NCI-H2227 treated with DMSO at 0.1 percent for 48 hours (cell line): Measurements from ENCODE around the gene ZNF335.
A peak's percentile ranks its signal among the peaks of the same experiment; 100 is the strongest.
"Not testable (repeated sequence)": the region's sequence is repeated elsewhere in the genome, so short reads cannot be mapped to it uniquely, and the experiment has no call there.

Experiments used
- DNase-seq: peaks from one replicate; lab custom pipeline; 2025; lab: John Stamatoyannopoulos, UW

ZNF335 gene

DNA sequence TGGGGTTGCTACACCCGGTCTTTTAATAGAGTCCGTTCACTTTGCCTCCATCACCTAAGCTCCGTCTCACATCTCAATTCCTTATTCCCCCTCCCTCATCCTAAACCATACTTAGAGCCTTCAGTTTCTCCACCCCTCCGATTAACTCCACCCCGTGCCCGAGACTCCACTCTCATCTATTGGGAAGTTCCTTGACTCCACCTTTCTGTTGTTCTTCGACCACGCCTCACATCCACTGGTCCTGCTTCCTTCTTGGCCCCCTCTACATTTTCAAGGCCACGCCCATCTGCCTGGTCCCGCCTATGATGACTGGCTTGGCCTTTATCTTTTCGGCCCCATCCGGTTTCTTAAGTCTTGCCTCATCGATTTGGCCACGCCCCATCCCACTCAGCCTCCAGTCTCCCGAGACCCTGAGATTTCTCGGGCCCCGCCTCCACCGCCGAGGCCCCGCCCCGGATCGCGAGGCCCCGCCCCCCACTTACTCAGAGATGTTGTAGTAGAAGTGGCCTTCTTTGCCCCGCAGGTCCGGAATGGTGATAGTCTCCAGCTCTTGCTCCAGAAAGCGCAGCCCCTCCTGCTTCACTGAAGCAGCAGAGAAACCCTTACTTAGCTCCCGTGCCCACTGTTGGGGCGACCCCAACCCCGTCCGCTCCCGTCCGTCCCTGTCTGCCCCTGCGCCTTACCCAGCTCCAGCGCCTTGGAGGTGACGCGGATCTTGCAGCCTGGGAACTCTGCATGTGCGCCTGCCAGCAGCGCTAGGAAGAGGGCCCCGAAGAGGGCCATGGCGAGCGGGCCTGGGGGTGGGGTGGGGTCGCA, 61.1 kb downstream of the ZNF335 start:
- peak; percentile 99 for DNase-seq

DNA sequence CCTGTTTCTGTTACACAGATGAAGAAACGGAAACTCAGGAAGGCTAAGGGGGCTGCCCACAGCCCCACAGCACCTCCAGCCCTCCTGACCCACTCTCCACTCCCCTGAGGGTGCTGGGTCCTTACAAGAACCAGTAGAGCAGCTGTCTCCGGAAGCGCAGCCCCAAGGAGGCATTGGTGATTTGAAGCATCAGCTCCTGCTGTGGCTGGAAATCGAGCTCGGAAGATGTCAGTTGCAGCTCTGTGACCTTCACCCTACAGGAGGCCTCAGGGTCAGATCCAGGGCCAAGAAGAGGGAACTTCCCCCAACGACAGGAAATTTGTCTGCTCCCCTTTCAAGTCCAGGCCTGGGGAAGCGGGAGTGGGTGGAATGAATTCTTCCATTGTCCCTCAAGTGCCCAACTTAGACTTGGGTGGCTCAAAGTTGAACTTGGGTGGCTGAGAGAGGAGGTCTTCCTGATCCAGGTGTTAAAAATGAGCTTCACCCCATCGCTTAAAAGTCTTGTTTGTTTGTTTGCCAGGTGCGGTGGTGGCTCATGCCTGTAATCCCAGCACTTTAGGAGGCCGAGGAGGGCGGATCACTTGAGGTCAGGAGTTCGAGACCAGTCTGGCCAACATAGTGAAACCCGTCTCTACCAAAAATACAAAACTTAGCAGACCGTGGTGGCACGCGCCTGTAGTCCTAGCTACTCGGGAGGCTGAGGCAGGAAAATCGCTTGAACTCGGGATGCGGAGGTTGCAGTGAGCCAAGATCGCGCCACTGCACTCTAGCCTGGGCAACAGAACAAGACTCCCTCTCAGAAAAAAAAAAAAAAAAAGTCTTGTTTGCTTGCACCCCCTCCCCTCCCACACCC, 62.0 kb downstream of the ZNF335 start:
- DNase-seq = no peak

DNA sequence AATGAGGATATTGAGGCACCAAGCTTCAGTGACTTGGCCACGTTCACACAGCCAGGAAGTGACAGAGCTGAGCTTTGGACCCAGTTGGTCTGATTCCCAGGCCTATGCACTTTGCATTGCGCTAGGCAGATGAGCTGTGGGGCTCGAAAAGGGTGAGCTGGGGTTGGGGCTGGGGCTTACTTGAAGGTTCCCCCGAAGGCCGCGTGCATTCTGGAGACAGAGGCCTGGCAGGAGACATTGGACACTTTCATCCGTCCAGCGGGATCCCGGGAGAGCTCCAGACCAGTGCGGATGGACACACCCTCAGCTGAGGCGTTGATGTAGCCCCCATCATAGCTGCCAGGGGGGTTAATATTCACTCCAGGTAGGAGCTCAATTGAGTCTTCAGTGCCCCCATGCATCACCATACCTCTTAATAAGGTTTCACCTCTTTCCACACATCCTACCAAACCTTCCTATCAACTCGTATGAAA, 62.6 kb downstream of the ZNF335 start:
- no peak for DNase-seq

DNA sequence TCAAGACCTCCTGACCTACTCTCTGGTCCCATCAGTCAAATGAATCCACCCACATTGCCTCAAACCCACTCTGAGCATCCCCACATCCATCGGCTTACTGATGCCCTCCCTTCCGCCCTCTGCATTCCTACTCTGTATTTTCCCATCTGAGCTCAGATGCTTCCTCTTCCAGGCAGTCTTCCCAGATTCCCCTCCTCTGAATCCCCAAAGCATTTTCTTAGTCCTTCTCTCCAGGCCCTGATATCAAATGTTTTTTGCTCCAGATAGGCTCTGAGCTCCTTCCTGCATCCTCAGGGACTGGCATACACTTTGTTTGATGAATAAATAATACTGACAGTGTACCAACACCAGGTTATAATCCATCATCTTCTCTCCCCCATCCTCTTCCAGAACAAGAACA, 63.9 kb downstream of the ZNF335 start:
- DNase-seq = no peak

DNA sequence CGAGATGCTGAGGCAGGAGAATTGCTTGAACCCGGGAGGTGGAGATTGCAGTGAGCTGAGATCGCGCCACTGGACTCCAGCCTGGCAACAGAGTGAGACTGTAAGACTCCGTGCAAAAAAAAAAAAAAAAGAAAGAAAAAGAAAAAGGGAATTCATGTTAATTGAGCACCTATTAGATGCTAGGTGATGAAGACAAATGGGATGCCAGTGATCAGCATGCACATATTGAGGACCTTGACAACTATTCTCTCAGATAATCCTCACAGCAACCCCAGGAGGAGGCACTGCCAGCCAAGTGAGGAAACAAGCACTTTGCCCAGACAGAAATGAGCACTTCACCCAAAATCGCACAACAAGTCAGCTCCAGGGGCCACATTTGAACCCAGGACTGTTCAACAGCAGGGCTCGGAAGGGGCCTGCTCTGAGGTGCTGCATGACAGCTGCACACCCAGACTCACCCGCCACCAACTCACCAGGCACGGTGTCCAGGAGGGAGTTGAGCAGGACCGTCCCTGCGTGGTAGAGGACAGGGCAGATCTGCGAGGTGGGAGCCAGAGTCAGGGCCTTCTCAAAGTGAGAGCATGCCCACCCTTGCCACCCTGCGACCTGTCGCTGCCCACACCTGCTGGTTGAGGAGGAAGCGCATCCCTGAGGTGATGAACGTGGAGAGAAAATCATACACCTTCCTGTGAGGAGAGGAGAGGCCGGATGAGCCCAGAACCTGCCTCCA, 64.6 kb downstream of the ZNF335 start:
- DNase-seq = no peak

DNA sequence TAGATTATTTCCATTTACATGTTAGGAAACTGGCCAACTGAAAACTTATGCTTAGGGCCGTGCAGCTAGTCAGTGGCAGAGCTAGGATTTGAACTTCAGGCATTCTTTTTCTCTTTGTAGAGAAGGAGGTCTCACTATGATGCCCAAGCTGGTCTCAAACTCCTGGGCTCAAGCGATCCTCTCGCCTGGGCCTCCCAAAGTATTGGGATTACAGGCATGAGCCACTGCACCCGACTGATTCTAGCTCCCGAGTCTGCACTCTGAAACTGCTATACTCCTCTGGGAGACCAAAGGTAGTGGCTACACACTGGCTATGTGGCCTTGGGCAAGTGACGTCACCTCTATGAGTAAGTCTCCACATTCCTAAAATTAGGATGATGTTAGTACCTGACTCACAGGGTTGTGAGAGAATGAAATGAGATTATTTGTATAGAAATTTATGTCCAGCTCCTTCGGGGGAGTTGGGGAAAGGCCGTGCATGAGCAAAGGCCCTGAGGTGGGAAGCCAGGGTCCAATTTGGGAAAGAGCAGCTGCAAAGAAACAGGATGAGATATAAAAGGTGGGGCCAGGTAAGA, 66.4 kb downstream of the ZNF335 start:
- DNase-seq = no peak

DNA sequence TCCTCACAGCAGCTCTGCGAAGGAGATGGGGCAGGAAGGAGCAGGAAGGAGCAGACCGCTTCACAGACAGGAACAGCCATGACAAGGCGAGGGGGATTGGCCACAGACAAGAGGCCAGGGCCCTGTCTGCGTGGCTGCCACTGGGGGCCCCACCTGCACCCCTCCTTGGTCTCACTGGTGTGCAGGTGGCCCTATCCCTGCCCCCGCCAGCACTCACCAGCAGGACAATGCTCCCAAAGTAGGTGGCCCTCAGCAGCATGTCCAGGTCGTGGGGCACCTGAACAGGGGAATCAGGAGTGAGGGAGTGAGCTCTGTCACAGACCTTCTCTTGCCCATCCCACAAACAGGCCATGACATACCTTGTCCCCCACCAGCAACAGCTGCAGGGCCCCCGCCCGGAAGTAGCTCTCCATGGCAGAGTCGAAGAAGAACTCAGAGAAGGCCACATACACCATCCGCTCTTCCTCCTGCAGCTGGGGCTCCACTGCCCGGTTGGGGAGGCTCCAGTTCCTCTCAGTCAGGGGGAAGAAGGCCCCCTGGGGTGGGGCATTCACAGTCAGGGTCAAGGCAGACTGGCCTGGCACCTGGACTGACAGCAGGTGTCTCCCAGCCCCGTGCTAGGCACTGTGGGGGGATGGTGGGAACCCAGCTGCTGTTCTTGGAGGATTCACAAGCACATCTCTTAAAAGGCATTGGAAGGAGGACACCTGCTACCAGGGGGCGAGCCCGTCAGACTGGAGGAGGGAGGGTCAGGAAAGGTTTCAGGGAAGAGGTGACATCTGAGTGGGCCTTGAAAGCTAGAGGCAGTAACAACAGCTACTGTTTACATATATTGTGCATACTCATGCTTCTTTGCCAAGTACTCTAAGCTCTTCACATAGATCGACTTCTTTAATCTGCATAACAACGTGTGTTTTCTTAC, 67.2 kb downstream of the ZNF335 start:
- DNase-seq = no peak

DNA sequence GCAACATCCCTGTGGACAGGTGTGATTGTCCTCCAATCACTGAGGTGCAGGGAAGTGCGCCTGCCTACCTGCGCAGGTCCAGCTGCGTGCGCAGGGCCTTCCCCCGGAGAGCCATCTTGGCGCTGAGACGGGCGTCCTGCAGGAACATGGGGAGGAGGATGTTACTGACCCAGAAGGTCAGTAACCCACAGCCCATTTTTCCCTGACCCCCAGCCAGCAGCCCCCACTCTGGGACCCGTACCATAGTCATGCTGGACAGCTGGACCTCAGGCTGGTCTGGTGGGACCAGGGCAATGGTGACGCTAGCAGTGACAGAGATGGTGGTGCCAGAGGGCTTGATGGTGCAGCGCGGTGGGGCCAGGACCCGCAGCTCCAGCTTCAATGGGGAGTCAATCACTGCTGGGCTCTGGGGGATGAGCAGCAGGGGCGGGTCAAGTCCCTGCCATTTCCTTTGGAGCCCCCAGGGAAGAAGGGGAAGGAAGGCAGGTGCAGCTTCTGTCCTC, 69.8 kb downstream of the ZNF335 start:
- DNase-seq = no peak

DNA sequence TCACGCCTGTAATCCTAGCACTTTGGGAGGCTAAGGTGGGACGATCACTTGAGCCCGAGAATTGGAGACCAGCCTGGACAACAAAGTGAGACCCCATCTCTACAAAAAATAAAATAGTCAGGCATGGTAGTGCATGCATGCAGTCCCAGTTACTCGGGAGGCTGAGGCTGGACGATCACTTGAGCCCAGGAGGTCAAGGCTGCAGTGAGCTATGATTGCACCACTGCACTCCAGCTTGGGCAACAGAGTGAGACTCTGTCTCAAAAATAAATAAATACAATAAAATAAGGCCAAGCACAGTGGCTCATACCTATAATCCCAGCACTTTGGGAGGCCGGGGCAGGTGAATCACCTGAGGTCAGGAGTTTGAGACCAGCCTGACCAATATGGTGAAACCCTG, 70.7 kb downstream of the ZNF335 start:
- not testable (repeated sequence) for DNase-seq

DNA sequence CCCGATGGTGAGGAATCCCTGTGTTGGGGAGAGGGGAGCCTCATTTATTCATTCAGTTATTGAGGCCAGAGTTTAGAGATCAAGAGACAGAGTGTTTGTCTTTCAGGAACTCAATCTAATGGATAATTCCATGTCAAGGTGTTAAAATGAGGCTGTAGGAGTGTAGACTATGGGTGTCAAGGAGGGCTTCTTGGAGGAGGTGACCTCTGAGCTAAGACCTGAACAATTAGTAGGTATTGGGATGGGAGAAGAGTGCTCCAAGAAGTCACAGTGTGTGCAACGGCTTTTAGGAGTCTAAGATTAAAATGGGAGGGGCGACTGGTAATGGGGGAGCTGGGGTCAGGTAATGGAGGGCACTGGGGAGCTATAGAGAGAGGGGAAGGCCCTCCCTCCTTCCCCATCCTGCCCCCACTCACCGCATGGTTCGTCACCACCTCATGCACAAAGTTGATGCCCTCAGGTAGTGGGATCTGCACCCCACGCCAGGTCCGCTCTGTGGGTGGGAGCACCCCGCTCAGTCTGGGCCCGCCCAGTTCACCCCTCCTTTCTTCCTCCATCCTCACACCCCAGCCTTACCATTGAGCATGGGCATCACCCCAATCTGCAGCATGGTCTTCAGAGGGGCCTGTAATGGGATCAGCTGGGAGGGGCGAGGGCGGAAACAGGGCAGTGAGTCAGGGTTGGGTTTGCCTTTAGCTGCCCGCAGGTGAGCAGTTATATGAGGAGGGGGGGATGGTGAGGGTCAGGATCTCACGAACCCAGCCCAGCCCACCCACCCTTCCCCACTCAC, 72.8 kb downstream of the ZNF335 start:
- DNase-seq = no peak
